Parathyroid adenoma (tissue), 2 donors: Measurements from ENCODE around the gene SLC23A2.

Experiments used
- H2AFZ ChIP-seq: fragments of 300-600 bp; sonication (generic); one replicate; pipeline ENCODE4 v1.7.0; 2017; ENCODE audit warnings: antibody characterized with exemption, mild to moderate bottlenecking
- H3K27ac ChIP-seq: fragments of 300-600 bp; sonication (generic); one replicate; pipeline ENCODE4 v1.7.0; 2017
- H3K27me3 ChIP-seq: fragments of 300-600 bp; sonication (generic); one replicate; pipeline ENCODE4 v1.7.0; 2017; ENCODE audit warnings: low read length; ENCODE audit not compliant: control insufficient read depth, insufficient read depth
- H3K36me3 ChIP-seq: fragments of 300-600 bp; sonication (generic); one replicate; pipeline ENCODE4 v1.7.0; 2017; ENCODE audit warnings: low read length; ENCODE audit not compliant: control insufficient read depth, insufficient read depth
- H3K4me1 ChIP-seq: fragments of 300-600 bp; sonication (generic); one replicate; pipeline ENCODE4 v1.7.0; 2017; ENCODE audit warnings: control low read depth
- H3K4me2 ChIP-seq: fragments of 300-600 bp; sonication (generic); one replicate; pipeline ENCODE4 v1.7.0; 2017; ENCODE audit warnings: low read length
- H3K4me3 ChIP-seq: fragments of 300-600 bp; sonication (generic); one replicate; pipeline ENCODE4 v1.7.0; 2017; ENCODE audit warnings: low read depth, low read length
- H3K79me2 ChIP-seq: fragments of 300-600 bp; sonication (generic); one replicate; pipeline ENCODE4 v1.7.0; 2017; ENCODE audit warnings: control low read depth
- H3K9ac ChIP-seq: fragments of 300-600 bp; sonication (generic); one replicate; pipeline ENCODE4 v1.7.0; 2017; ENCODE audit warnings: mild to moderate bottlenecking
- H3K9me3 ChIP-seq: fragments of 300-600 bp; sonication (generic); one replicate; pipeline ENCODE4 v1.7.0; 2017; ENCODE audit warnings: low read length; ENCODE audit not compliant: control insufficient read depth
- TF ChIP-seq, protein P1 (sequence below): fragments of 300-600 bp; sonication (generic); IDR thresholded peaks from one replicate; pipeline ENCODE4 v1.7.0; 2017; ENCODE audit warnings: antibody characterized with exemption, mild to moderate bottlenecking
- donor health status: primary hyperparathyroidism.

The SLC23A2 gene

DNA sequence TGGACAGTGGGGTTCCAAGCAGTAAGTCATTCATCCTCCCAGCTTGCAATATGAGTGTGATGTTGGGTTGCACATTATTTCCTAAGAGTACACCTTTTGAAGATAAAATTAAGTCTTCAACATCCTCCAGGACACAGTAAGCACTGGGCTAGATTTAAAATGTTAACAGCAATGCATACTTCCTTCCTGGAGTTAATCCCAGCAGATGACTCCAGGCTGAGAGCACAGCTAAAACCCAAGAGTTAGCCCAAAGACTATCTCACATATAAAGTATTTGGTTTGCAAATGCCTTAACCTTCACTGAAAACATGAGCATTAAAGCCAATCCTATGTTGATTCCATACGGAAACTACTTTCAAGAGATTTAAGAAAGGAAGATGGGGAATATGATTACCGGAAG, 69.2 kb downstream of the SLC23A2 start:
- no peaks in the 10 kb centered on the region for H3K9me3 ChIP-seq
- H3K79me2 ChIP-seq: peaks cover 9% of the 10 kb centered on the region
- H3K4me3 ChIP-seq: no peak overlapping the region
- H3K27ac ChIP-seq: no peak overlapping the region
- TF ChIP-seq, protein P1, sequence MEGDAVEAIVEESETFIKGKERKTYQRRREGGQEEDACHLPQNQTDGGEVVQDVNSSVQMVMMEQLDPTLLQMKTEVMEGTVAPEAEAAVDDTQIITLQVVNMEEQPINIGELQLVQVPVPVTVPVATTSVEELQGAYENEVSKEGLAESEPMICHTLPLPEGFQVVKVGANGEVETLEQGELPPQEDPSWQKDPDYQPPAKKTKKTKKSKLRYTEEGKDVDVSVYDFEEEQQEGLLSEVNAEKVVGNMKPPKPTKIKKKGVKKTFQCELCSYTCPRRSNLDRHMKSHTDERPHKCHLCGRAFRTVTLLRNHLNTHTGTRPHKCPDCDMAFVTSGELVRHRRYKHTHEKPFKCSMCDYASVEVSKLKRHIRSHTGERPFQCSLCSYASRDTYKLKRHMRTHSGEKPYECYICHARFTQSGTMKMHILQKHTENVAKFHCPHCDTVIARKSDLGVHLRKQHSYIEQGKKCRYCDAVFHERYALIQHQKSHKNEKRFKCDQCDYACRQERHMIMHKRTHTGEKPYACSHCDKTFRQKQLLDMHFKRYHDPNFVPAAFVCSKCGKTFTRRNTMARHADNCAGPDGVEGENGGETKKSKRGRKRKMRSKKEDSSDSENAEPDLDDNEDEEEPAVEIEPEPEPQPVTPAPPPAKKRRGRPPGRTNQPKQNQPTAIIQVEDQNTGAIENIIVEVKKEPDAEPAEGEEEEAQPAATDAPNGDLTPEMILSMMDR: no peak
- H3K27me3 ChIP-seq: no peaks in the 10 kb centered on the region
- H3K9ac ChIP-seq: no peak overlapping the region
- no peaks in the 10 kb centered on the region for H3K36me3 ChIP-seq
- H2AFZ ChIP-seq: no peak overlapping the region
- no peak overlapping the region for H3K4me2 ChIP-seq
- H3K4me1 ChIP-seq: peaks cover 4% of the 10 kb centered on the region

DNA sequence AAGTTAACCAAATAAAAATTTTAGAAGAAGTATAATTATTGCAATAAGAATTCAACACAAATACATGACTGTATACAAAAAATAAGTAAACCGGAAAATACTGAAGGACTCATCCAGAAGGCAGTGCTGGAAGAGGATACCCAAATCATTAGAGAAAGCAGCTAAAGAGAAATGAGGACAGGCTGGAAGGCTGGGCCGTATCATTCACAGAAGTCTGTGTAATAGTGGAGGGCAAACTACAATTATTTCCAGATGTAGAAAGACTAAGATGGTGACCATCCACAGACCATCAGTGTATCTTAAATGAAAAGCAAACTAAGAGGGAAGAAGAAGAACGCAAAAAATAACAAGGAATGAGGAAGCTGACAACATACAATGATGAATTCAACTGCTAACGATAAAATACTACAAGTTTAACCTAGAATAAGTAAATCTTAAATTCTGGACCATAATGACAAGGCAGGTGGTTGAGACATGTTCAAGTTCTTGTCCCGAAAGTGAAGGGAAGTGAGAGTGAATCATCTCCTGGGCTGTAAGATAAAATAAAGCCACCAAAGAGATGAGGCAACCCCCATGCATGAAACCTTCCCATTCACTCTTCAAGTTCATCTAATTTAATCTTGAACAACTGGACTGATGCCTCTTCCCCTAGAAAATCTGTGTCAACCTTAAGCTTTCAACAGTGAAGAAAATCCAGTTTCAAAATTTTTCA, 71.5 kb downstream of the SLC23A2 start:
- no peaks in the 10 kb centered on the region for H3K36me3 ChIP-seq
- H3K27ac ChIP-seq: no peak overlapping the region
- no peak overlapping the region for H2AFZ ChIP-seq
- peaks cover 5% of the 10 kb centered on the region for H3K4me1 ChIP-seq
- peaks cover 15% of the 10 kb centered on the region for H3K79me2 ChIP-seq
- TF ChIP-seq, protein P1: no peak
- no peak overlapping the region for H3K9ac ChIP-seq
- H3K4me3 ChIP-seq: no peak overlapping the region
- no peak overlapping the region for H3K4me2 ChIP-seq
- no peaks in the 10 kb centered on the region for H3K27me3 ChIP-seq
- no peaks in the 10 kb centered on the region for H3K9me3 ChIP-seq

DNA sequence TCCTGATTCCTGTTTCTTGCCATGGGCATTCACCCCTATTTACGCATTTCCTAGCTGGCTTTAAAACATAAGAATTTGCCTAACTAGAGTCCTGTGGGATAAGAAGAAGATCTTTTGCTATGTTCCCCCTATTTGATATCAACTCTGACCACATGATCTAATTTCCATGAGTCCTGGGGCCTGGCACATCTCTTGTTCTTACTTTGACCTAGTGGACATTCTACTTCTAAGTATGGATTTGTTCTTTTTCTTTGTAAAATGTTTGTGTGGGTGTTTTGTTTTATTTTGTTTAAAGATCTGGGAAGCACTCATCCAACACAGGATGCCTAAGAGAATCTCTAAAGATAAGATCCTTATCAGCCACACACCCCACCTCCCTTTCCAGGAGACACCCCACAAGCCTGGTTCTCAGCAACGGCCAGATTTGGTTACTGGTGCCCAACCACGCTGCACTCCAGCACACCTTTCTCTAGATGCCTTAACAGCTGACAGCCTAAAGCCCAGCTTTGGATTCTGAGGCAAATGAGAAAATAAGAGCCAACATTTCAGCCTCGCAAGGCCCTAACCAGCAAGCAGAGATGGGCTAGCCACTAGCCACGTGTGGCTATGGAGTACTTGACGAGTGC, 74.7 kb downstream of the SLC23A2 start:
- Histone ChIP-seq H2AFZ (no peak overlapping the region), H3K36me3 (no peaks in the 10 kb centered on the region), H3K27ac (peak overlapping the region; percentile 57), H3K4me2 (no peak overlapping the region), H3K4me1 (peaks cover 5% of the 10 kb centered on the region), H3K9ac (no peak overlapping the region), H3K4me3 (no peak overlapping the region), H3K79me2 (peaks cover 28% of the 10 kb centered on the region), H3K9me3 (no peaks in the 10 kb centered on the region), H3K27me3 (no peaks in the 10 kb centered on the region)
- TF ChIP-seq, protein P1: no peak

DNA sequence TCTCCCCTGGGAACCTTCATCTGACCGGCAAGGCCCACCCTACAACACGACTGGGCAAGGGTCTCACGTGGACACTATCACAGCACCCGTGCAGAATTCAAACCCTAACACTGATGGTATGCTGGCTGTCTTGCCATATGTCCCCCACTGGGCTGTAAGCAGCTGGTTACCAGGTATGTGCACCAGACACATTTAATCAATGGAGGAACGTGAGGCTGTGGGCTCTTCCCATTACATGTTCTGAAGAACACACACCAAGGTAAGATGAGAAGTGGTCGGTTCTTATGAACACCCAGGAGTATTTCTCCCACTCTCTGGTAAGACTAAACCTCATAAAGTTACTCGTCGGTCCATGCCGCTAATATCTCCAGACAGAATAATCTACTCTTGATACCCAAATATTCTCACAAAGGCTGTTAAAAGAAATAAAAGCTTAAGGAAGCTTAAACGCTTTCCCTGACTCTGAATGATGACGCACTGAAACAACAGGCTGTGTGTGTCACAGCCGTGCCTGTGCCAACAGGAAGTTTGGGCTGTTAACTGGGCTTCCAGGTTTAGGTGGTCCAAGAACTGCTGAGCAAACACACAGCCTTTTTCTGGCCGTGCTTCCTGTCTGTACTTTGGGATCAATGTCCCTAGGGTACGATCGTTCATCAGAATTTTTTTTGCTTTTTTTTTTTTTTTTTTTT, 75.3 kb downstream of the SLC23A2 start:
- no peak overlapping the region for H3K4me2 ChIP-seq
- TF ChIP-seq, protein P1: no peak
- peak overlapping the region; percentile 50 for H3K27ac ChIP-seq
- peaks cover 5% of the 10 kb centered on the region for H3K4me1 ChIP-seq
- no peak overlapping the region for H3K4me3 ChIP-seq
- no peaks in the 10 kb centered on the region for H3K27me3 ChIP-seq
- H3K9me3 ChIP-seq: no peaks in the 10 kb centered on the region
- peaks cover 28% of the 10 kb centered on the region for H3K79me2 ChIP-seq
- H3K9ac ChIP-seq: no peak overlapping the region
- H2AFZ ChIP-seq: no peak overlapping the region
- no peaks in the 10 kb centered on the region for H3K36me3 ChIP-seq
